ENCODE data around the gene SEMA5A.

SEMA5A gene, protein sequence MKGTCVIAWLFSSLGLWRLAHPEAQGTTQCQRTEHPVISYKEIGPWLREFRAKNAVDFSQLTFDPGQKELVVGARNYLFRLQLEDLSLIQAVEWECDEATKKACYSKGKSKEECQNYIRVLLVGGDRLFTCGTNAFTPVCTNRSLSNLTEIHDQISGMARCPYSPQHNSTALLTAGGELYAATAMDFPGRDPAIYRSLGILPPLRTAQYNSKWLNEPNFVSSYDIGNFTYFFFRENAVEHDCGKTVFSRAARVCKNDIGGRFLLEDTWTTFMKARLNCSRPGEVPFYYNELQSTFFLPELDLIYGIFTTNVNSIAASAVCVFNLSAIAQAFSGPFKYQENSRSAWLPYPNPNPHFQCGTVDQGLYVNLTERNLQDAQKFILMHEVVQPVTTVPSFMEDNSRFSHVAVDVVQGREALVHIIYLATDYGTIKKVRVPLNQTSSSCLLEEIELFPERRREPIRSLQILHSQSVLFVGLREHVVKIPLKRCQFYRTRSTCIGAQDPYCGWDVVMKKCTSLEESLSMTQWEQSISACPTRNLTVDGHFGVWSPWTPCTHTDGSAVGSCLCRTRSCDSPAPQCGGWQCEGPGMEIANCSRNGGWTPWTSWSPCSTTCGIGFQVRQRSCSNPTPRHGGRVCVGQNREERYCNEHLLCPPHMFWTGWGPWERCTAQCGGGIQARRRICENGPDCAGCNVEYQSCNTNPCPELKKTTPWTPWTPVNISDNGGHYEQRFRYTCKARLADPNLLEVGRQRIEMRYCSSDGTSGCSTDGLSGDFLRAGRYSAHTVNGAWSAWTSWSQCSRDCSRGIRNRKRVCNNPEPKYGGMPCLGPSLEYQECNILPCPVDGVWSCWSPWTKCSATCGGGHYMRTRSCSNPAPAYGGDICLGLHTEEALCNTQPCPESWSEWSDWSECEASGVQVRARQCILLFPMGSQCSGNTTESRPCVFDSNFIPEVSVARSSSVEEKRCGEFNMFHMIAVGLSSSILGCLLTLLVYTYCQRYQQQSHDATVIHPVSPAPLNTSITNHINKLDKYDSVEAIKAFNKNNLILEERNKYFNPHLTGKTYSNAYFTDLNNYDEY

GRCh38 chr5:9545992-9546851 is at the start of gene SEMA5A:
Gene SEMA5A, minus strand, starts transcription at chr5:9546075. Its CDS starts 166,129 bp downstream, at chr5:9379946.
- peak in 1 of 2 donors; percentile 20 for DNase-seq

DNA sequence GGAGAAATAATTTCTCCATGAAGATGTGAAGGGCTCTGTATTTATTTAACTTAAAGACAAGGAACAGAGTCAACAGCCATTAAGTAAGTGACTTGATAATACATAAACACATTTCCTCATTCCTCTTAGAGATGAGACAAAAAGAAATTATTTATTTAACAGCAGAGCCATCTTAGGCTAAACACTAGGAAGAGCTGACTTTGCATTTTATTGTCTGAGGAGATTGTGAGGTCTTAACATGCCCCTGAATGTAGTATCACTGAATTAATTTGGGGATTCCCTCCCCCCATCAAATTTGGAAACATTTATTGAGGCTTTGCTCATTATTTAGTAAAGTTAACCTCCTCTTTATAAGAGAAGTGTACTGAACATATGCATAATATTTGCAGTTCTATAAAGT is 49.0 kb upstream of the SEMA5A start:
- no peak for DNase-seq

DNA sequence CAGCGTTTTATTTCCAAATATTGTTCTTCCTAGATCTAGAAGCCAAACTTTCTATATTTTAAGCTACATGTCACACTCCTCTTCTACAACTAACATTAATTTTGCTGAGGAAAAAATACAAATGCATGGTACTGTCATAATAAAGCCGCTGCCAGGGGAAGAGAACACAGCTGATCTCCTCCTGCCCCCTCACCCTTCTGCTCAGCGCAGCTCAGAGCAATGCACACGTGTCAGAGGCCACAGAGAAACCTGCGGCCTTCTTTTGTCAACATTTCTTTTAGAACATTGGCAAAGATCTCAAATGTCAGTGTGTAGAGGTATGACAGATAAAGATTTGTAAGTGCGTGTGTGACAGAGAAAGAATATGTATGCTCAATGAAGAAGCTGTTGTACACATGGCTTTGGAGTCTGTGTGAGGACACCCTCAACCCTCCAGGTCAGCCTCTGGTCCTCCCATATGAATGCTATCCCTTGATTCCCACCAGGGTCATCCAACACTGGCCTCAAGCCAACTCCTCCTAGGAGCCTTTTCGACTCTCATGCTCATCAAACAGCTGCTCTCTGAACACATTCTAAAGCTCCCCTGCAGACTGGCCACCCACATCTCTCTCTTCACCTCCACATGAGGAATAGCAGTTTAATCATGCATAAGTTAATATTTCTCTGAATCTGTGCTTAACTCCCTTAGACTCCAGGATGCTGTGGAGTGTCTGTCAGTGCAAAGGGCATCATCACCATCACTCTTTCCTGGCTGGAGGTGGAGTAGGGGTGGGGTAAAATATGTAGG is 43.4 kb upstream of the SEMA5A start:
- no peak for DNase-seq

DNA sequence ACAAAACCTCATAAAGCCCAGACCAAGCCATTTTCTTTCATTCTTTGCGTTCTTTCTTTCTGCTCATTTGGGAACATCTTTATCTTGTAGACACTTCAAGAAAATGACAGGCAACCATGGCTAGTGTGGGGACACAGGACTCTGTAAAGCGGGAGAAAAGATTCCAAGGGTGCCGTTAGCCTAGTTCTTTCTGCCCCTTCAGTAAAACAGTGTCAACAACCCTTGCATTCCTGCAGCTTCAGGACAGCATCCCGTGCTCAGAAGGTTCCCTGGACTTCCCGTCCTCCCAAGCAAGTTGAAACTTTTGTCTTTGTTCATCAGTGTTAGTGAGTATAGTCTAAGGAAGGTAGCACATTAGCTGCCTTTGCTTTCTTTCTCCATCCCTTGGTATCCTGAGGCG is 42.4 kb upstream of the SEMA5A start:
- DNase-seq, result no peak

- DNase-seq, result no peak
Measured at GRCh38 chr5:9587135-9587534, 41.3 kb upstream of the SEMA5A start.

- no peak for DNase-seq
Measured at GRCh38 chr5:9582406-9582805, 36.5 kb upstream of the SEMA5A start.

- DNase-seq, result no peak
Measured at GRCh38 chr5:9573796-9574195, 27.9 kb upstream of the SEMA5A start.

DNA sequence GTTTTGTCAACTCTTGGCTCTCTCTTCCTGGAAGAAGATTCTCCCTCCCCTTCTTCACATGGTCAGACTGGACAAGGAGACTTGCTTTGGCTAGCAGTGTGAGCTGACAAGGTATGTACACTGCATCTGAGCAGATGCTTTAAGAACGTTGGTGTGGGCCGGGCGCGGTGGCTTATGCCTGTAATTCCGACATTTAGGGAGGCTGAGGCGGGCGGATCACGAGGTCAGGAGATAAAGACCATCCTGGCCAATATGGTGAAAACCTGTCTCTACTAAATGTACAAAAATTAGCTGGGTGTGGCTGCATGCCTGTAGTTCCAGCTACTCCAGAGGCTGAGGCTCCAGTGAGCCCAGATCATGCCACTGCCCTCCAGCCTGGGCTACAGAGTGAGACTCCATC is 26.4 kb upstream of the SEMA5A start:
- no peak for DNase-seq

GRCh38 chr5:9570876-9571275 is 25.0 kb upstream of the SEMA5A start:
- no peak for DNase-seq

- no peak for DNase-seq
Measured at GRCh38 chr5:9567039-9567438, 21.2 kb upstream of the SEMA5A start.

DNA sequence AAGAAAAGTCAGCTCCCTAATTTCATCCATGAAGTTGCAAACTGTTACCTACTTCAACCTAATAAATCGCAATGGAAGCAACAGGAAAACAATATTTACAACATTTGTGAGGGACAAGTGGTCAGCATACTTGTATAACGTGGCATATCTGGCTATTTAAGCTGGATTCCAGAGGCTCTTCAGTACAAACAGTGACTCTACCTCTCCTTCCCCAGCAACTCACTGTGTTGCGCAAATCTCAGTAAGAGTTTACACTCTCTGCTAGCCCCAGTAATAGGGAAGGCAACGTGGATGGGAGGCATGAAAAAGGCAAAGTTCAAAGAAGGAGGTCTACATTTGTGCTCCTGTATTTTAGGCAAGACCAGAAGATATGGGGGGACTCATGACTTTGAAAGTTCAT is 18.9 kb upstream of the SEMA5A start:
- DNase-seq, result no peak

- DNase-seq, result no peak
Measured at GRCh38 chr5:9562141-9562540, 16.3 kb upstream of the SEMA5A start.

DNA sequence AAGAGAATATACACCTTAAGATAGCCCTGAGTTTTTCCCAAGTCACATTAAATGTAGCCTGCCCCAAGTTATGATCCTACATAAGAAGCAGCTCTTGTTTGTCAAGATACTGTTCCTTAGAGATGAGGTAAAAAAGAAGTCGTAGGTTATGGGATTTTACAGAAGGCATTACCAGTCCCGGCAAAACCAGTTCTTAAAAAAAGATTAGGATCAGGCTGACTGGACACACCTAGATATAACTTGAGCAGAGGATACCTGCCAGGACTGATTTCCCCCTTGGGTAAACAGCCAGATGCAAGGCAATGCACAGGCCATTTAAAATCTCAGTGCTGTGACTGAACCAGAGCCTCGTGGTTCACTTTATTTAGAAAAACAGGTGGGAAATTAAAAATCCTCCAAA is 14.1 kb upstream of the SEMA5A start:
- no peak for DNase-seq

GRCh38 chr5:9558319-9558965 is 12.6 kb upstream of the SEMA5A start:
- DNase-seq, result no peak

- DNase-seq, result no peak
Measured at GRCh38 chr5:9557696-9558095, 11.8 kb upstream of the SEMA5A start.

- DNase-seq, result no peak
Measured at GRCh38 chr5:9555961-9556360, 10.1 kb upstream of the SEMA5A start.

GRCh38 chr5:9554122-9554521 is 8.2 kb upstream of the SEMA5A start:
- no peak for DNase-seq

DNA sequence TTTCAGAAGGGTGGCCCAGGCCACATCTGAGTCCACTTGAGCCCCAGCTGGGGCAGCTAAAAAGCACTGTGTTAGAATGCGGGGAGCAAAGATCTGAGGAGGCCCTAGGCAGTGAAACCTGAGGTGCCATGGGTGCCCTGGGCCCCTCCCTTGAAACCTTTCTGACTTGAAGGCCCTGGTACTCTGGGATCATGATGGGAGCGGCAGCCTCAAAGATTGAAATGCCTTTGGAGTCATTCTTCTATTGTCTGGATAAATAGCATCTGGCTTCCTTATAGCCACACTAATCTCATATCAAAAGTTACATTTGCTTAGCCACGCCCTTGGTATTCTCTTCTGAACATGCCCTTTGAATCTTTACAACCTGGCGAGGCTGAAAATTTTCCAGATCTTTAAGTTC is 7.7 kb upstream of the SEMA5A start:
- DNase-seq, result no peak

- no peak for DNase-seq
Measured at GRCh38 chr5:9551567-9552537, 6.0 kb upstream of the SEMA5A start.

GRCh38 chr5:9549941-9550340 is 4.1 kb upstream of the SEMA5A start:
- DNase-seq, result no peak

Data from stimulated activated CD4-positive, alpha-beta T cell treated with anti-CD3 and anti-CD28 coated beads, Interleukin-2, amount 100 ng/mL, for 24 hours (primary cell).